SU-DHL-6 (cell line): ENCODE results near the gene ZDHHC15.
"Not testable (repeated sequence)": the region's sequence is repeated elsewhere in the genome, so short reads cannot be mapped to it uniquely, and the experiment has no call there.

Experiments
- H2AFZ ChIP-seq: fragments of 200-600 bp; sonication (generic); 2 replicates; pipeline ENCODE4 v1.6.1; 2014; ENCODE audit warnings: low read depth, mild to moderate bottlenecking, moderate library complexity, mixed read lengths, antibody characterized with exemption, low read length; ENCODE audit not compliant: severe bottlenecking
- H3F3A ChIP-seq: fragments of 200-600 bp; shearing (Covaris generic); 2 replicates; pipeline ENCODE4 v1.6.0; 2016; ENCODE audit warnings: antibody characterized with exemption, mild to moderate bottlenecking; ENCODE audit not compliant: insufficient read depth
- H3K27ac ChIP-seq: fragments of 200-600 bp; sonication (generic); 2 replicates; pipeline ENCODE4 v1.5.1; 2016; ENCODE audit warnings: low read depth, mild to moderate bottlenecking, low read length, moderate library complexity, mixed read lengths
- H3K27me3 ChIP-seq: fragments of 200-600 bp; sonication (generic), shearing (Covaris generic); 2 replicates; pipeline ENCODE4 v1.6.0; 2014; ENCODE audit warnings: mild to moderate bottlenecking, low read length
- H3K36me3 ChIP-seq: fragments of 200-600 bp; sonication (generic); 2 replicates; pipeline ENCODE4 v1.6.1; 2014; ENCODE audit warnings: mild to moderate bottlenecking, low read length, mixed read lengths
- H3K4me2 ChIP-seq: fragments of 300-600, 200-600 bp; shearing (Covaris generic), sonication (generic); 2 replicates; pipeline ENCODE4 v1.6.0; 2014; ENCODE audit warnings: low read length, low read depth, mild to moderate bottlenecking; ENCODE audit not compliant: poor library complexity, severe bottlenecking
- H3K4me3 ChIP-seq: fragments of 200-600 bp; sonication (generic); 2 replicates; pipeline ENCODE4 v1.5.1; 2014; ENCODE audit warnings: antibody characterized with exemption, low read length, mild to moderate bottlenecking, mixed read lengths; ENCODE audit not compliant: insufficient read depth, poor library complexity, severe bottlenecking
- H3K79me2 ChIP-seq: fragments of 200-600 bp; sonication (generic); 2 replicates; pipeline ENCODE4 v1.6.1; 2014; ENCODE audit warnings: mild to moderate bottlenecking, low read length, moderate library complexity; ENCODE audit not compliant: insufficient read depth
- H3K9ac ChIP-seq: fragments of 200-600 bp; sonication (generic); 2 replicates; pipeline ENCODE4 v1.7.0; 2014; ENCODE audit warnings: mild to moderate bottlenecking, low read length
- H3K9me2 ChIP-seq: fragments of 200-600 bp; sonication (generic); replicated peaks from 2 replicates; pipeline ENCODE4 v1.6.1; 2014; ENCODE audit warnings: low read length; ENCODE audit not compliant: insufficient read depth
- H3K9me3 ChIP-seq: fragments of 200-600 bp; sonication (generic); 2 replicates; pipeline ENCODE4 v1.6.1; 2014; ENCODE audit warnings: low read length, mixed read lengths; ENCODE audit not compliant: insufficient read depth
- H4K20me1 ChIP-seq: fragments of 200-600 bp; sonication (generic); 2 replicates; pipeline ENCODE4 v1.6.1; 2014; ENCODE audit warnings: low read depth, mild to moderate bottlenecking, antibody characterized with exemption, low read length, moderate library complexity, mixed read lengths
- CTCF ChIP-seq: fragments of 200-600 bp; sonication (generic); IDR thresholded peaks from one replicate; pipeline ENCODE4 v1.5.1; 2017; ENCODE audit warnings: antibody characterized with exemption, mild to moderate bottlenecking, low read length, moderate library complexity; ENCODE audit not compliant: insufficient read depth, poor library complexity, severe bottlenecking
- EZH2phosphoT487 ChIP-seq: fragments of 200-600 bp; sonication (generic), shearing (Covaris generic); conservative IDR thresholded peaks from 2 replicates; pipeline ENCODE4 v1.6.1; 2018; ENCODE audit warnings: mild to moderate bottlenecking, antibody characterized with exemption, low read length, moderate library complexity, mixed read lengths

ZDHHC15 gene

GRCh38 chrX:75544786-75545185 lies 21.9 kb upstream of the ZDHHC15 start:
- H3K79me2 ChIP-seq = no peaks in the 10 kb centered on the region
- H3K27ac ChIP-seq = no peak overlapping the region
- no peaks in the 10 kb centered on the region for H3K27me3 ChIP-seq
- no peaks in the 10 kb centered on the region for H3K9me2 ChIP-seq
- H4K20me1 ChIP-seq = no peaks in the 10 kb centered on the region
- H3K4me2 ChIP-seq = no peak overlapping the region
- no peak overlapping the region for H2AFZ ChIP-seq
- no peak for TF ChIP-seq CTCF
- TF ChIP-seq EZH2phosphoT487 = no peak
- no peak overlapping the region for H3K4me3 ChIP-seq
- H3K9ac ChIP-seq = no peak overlapping the region
- H3F3A ChIP-seq = no peaks in the 10 kb centered on the region
- no peaks in the 10 kb centered on the region for H3K36me3 ChIP-seq
- H3K9me3 ChIP-seq = no peaks in the 10 kb centered on the region

- H2AFZ ChIP-seq = no peak overlapping the region
- H3K27ac ChIP-seq = no peak overlapping the region
- no peaks in the 10 kb centered on the region for H3K36me3 ChIP-seq
- H3K9me2 ChIP-seq = no peaks in the 10 kb centered on the region
- H3K4me3 ChIP-seq = no peak overlapping the region
- no peaks in the 10 kb centered on the region for H3K79me2 ChIP-seq
- no peaks in the 10 kb centered on the region for H3K27me3 ChIP-seq
- no peaks in the 10 kb centered on the region for H4K20me1 ChIP-seq
- TF ChIP-seq CTCF (no peak), EZH2phosphoT487 (no peak)
- no peaks in the 10 kb centered on the region for H3F3A ChIP-seq
- no peaks in the 10 kb centered on the region for H3K9me3 ChIP-seq
- no peak overlapping the region for H3K4me2 ChIP-seq
- H3K9ac ChIP-seq = no peak overlapping the region
Observed at GRCh38 chrX:75483933-75484332, 38.9 kb downstream of the ZDHHC15 start.

GRCh38 chrX:75461780-75462179 lies 61.1 kb downstream of the ZDHHC15 start:
- not testable (repeated sequence) for H3K4me3 ChIP-seq, H3K36me3 ChIP-seq, H3F3A ChIP-seq, H3K79me2 ChIP-seq, H2AFZ ChIP-seq, H3K9ac ChIP-seq, H3K27me3 ChIP-seq, H3K9me2 ChIP-seq, H3K4me2 ChIP-seq, H3K27ac ChIP-seq, H3K9me3 ChIP-seq, H4K20me1 ChIP-seq

GRCh38 chrX:75421688-75422230 lies 101.1 kb downstream of the ZDHHC15 start:
- no peak overlapping the region for H3K9ac ChIP-seq
- TF ChIP-seq EZH2phosphoT487 (no peak), CTCF (no peak)
- no peak overlapping the region for H3K4me2 ChIP-seq
- no peak overlapping the region for H3K27ac ChIP-seq
- no peaks in the 10 kb centered on the region for H3K9me3 ChIP-seq
- H3K79me2 ChIP-seq = no peaks in the 10 kb centered on the region
- no peaks in the 10 kb centered on the region for H3K36me3 ChIP-seq
- H4K20me1 ChIP-seq = no peaks in the 10 kb centered on the region
- H2AFZ ChIP-seq = no peak overlapping the region
- H3K9me2 ChIP-seq = no peaks in the 10 kb centered on the region
- H3K4me3 ChIP-seq = no peak overlapping the region
- H3F3A ChIP-seq = no peaks in the 10 kb centered on the region
- H3K27me3 ChIP-seq = no peaks in the 10 kb centered on the region

GRCh38 chrX:75407153-75407552 lies 115.7 kb downstream of the ZDHHC15 start:
- not testable (repeated sequence) for H3K27ac ChIP-seq, H3K4me2 ChIP-seq, H3K9ac ChIP-seq, H2AFZ ChIP-seq, H3K36me3 ChIP-seq, H3K79me2 ChIP-seq, H4K20me1 ChIP-seq, H3F3A ChIP-seq, H3K9me2 ChIP-seq, H3K4me3 ChIP-seq, H3K27me3 ChIP-seq, H3K9me3 ChIP-seq
